ENCODE measurements around the gene RASGRF2. TPM values are rescaled to one million over a fixed set of nuclear protein-coding genes. Genes with fewer than 3 reads are reported as not detected.

RASGRF2 gene
- total and polyA plus RNA-seq, 2 of the 8 experiments (the other 6 are each of a cell fraction or from before 2014, with no cell fraction given): 2.6 to 29.5 TPM

GRCh38 chr5:81191726-81192372 lies 231.7 kb downstream of the RASGRF2 start:
- Histone ChIP-seq H2BK20ac (ENCODE audit: low read length) (no peak overlapping the region), H4K91ac (replicated peaks; ENCODE audit: insufficient read length, low read length) (no peak overlapping the region), H2AK5ac (ENCODE audit: low read depth, low read length) (no peak overlapping the region), H2BK5ac (ENCODE audit: low read depth, low read length) (no peak overlapping the region), H2BK15ac (ENCODE audit: low read length) (no peak overlapping the region), H3K79me2 (ENCODE audit: control insufficient read depth in 1 of 2, insufficient read depth in 2 of 2, low read length in 2 of 2) (no peaks in the 10 kb centered on the region), H3K14ac (ENCODE audit: insufficient read length) (no peak overlapping the region), H3K4ac (replicated peaks; ENCODE audit: insufficient read length, low read depth, low read length) (no peak overlapping the region), H3K4me3 (ENCODE audit: extremely low read depth in 1 of 4, insufficient read depth in 2 of 4, low read depth in 3 of 4, low read length in 4 of 4) (no peak overlapping the region), H3K27me3 (replicated peaks in 1 of 4; ENCODE audit: control insufficient read depth in 3 of 4, extremely low read depth in 1 of 4, insufficient read depth in 3 of 4, low read length in 3 of 4) (no peaks in the 10 kb centered on the region; a peak in 1 of 7 replicates), H4K5ac (ENCODE audit: insufficient read length, low read depth, low read length) (no peak overlapping the region), H4K8ac (ENCODE audit: extremely low read depth, insufficient read depth, low read length) (no peak overlapping the region), H2AFZ (ENCODE audit: low read length) (no peak overlapping the region), H3K9ac (replicated peaks in 1 of 4; ENCODE audit: extremely low read depth in 1 of 4, low read depth in 3 of 4, low read length in 3 of 4) (no peak overlapping the region), H3K18ac (ENCODE audit: extremely low read depth, low read length) (no peak overlapping the region), H3K9me3 (ENCODE audit: insufficient read depth in 2 of 2, low read depth in 1 of 2, low read length in 1 of 2) (no peaks in the 10 kb centered on the region), H3K27ac (ENCODE audit: low read depth, low read length) (no peak overlapping the region), H2BK120ac (replicated peaks; ENCODE audit: low read depth, low read length) (no peak overlapping the region), H3K56ac (replicated peaks; ENCODE audit: insufficient read length, low read depth, low read length) (no peak overlapping the region), H3K23me2 (ENCODE audit: low read depth, low read length) (no peaks in the 10 kb centered on the region; the same call in 1 of the 2 replicates), H3K23ac (ENCODE audit: insufficient read length) (no peak overlapping the region), H2BK12ac (ENCODE audit: low read depth, low read length) (no peak overlapping the region), H3K4me2 (ENCODE audit: insufficient read depth in 1 of 2, low read depth in 2 of 2, low read length in 2 of 2) (no peak overlapping the region), H3K4me1 (replicated peaks in 1 of 4; ENCODE audit: control insufficient read depth in 3 of 4, insufficient read depth in 4 of 4, low read length in 3 of 4) (peaks cover 0 to 6% (median 2%) of the 10 kb centered on the region in 4 experiments; a peak in 4 of 7 replicates), H3K36me3 (ENCODE audit: control insufficient read depth in 2 of 4, insufficient read depth in 4 of 4, low read length in 3 of 4) (no peaks in the 10 kb centered on the region), H4K20me1 (replicated peaks in 1 of 2; ENCODE audit: control insufficient read depth in 1 of 2, insufficient read depth in 2 of 2, low read length in 2 of 2) (no peaks in the 10 kb centered on the region), H3K79me1 (ENCODE audit: low read depth, low read length) (no peaks in the 10 kb centered on the region)
- POLR2A ChIA-PET (ENCODE audit: partially characterized antibody): no interaction called here
- CTCF ChIA-PET (ENCODE audit: partially characterized antibody): interaction anchor here (0.6 to 6.2 kb wide), 11 partner anchors 9 to 741 kb away, joined by 3 to 64 read pairs (median 4); no protein-coding TSS in a partner anchor
- FAIRE-seq (no peak), DNase-seq (ENCODE audit: low read depth in 1 of 2, low spot score in 2 of 2) (no peak)
- WGBS, 2 experiments (ENCODE audit: extremely low coverage in 1 of 2, insufficient coverage in 1 of 2, insufficient read length in 1 of 2, insufficient replicate concordance in 2 of 2, low coverage in 1 of 2, low lambda C conversion rate in 2 of 2, missing lambda C conversion rate in 1 of 2): 88% methylated on average over 9 of the region's 9 CpGs; no CpG with 5 or more reads in 1 of the 2 experiments
- TF ChIP-seq BRCA1 (IDR thresholded peaks at IDR 0.05; ENCODE audit: low read depth, low read length): no peak
- no peak for TF ChIP-seq ATF3 (IDR thresholded peaks at IDR 0.05; ENCODE audit: insufficient read depth, low read depth, low read length)
- TF ChIP-seq SP2 (IDR thresholded peaks at IDR 0.05; ENCODE audit: low read length): no peak
- no peak for TF ChIP-seq CHD2 (IDR thresholded peaks at IDR 0.05; ENCODE audit: low read length)
- TF ChIP-seq BCL11A (IDR thresholded peaks at IDR 0.05; ENCODE audit: low read depth in 2 of 2, low read length in 2 of 2): no peak
- no peak for TF ChIP-seq MAFK (IDR thresholded peaks at IDR 0.05; ENCODE audit: low read depth, low read length)
- TF ChIP-seq EGR1 (IDR thresholded peaks at IDR 0.05; ENCODE audit: borderline replicate concordance, low read depth, low read length): no peak
- TF ChIP-seq ASH2L (IDR thresholded peaks at IDR 0.05; ENCODE audit: low read length): no peak
- TF ChIP-seq MAX (IDR thresholded peaks at IDR 0.05): no peak
- no peak for TF ChIP-seq CTBP2 (IDR thresholded peaks at IDR 0.05; ENCODE audit: borderline replicate concordance, insufficient read depth, insufficient read length, low read length)
- TF ChIP-seq POLR2AphosphoS5 (IDR thresholded peaks at IDR 0.05; ENCODE audit: low read depth, low read length): no peak
- TF ChIP-seq RXRA (IDR thresholded peaks at IDR 0.05; ENCODE audit: insufficient read depth, low read depth, low read length): no peak
- TF ChIP-seq GABPA (IDR thresholded peaks at IDR 0.05; ENCODE audit: borderline replicate concordance, insufficient read depth, low read length): no peak

All from H1 (cell line).